ENCODE data around the gene CCDC74B. TPM values are rescaled to one million over a fixed set of nuclear protein-coding genes. Genes with fewer than 3 reads are reported as not detected.
"Not testable (repeated sequence)": the region's sequence is repeated elsewhere in the genome, so short reads cannot be mapped to it uniquely, and the experiment has no call there.

Gene CCDC74B
- total and polyA plus RNA-seq, 2 donors, result 2.9 to 7.1 TPM

DNA sequence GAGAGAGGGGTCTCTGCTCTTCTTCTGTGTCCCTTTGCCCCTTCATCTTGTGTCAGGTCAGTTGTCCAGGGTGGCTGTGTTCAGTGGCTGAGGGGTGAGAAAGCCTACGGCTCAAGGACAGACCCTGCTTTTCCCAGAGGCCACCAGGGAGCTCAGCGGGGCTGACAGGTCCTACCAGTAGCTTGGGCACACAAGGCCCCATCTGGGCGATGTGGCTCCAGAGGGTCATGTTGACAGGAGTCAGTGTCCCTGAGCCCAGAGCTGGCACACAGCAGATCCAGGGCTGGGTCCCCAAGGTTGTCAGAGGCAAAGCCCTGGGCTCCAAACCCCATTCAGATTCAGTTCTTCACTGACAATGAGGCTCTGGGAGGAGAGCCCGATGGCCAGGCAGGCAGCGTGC lies 7.8 kb downstream of the CCDC74B start:
- WGBS, result 94% methylated on average over 4 of the region's 5 CpGs
- H3K27me3 ChIP-seq (ENCODE audit: control insufficient read depth in 2 of 2, insufficient read depth in 1 of 2, low read length in 1 of 2); H3K27ac ChIP-seq (ENCODE audit: low read depth in 1 of 2, low read length in 1 of 2); H3K36me3 ChIP-seq (ENCODE audit: control insufficient read depth in 2 of 2, insufficient read depth in 2 of 2, low read length in 1 of 2); H3K9me3 ChIP-seq (ENCODE audit: control insufficient read depth in 2 of 2, insufficient read depth in 1 of 2, low read length in 1 of 2); H3K4me1 ChIP-seq (ENCODE audit: control insufficient read depth in 2 of 2, insufficient read depth in 2 of 2, low read length in 2 of 2); H3K4me3 ChIP-seq (ENCODE audit: low read length in 2 of 2); DNase-seq (ENCODE audit: low read depth in 6 of 9, low spot score in 9 of 9): not testable (repeated sequence)

DNA sequence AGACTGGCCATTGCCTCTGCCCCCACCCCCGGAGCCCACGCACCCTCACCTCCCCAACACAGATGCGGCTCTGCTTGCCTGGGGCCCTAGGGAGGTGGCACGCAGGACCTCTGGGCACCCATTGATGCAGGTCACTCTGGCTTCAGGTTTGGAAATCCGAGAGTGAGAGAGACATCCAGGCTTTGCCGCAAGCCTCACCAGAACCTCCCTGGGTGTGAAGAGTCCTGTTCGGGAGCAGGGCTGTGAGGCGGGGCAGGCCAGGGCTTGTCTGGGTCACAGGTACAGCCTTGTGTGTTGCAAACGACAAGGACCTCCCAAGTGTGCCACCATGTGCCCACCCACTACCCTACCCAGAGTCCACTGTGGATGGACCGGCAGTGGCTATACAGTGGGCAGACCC lies 8.4 kb downstream of the CCDC74B start:
- H3K36me3 ChIP-seq (ENCODE audit: control insufficient read depth in 2 of 2, insufficient read depth in 2 of 2, low read length in 1 of 2); H3K27ac ChIP-seq (ENCODE audit: low read depth in 1 of 2, low read length in 1 of 2); H3K27me3 ChIP-seq (ENCODE audit: control insufficient read depth in 2 of 2, insufficient read depth in 1 of 2, low read length in 1 of 2); DNase-seq (ENCODE audit: low read depth in 6 of 9, low spot score in 9 of 9); H3K4me3 ChIP-seq (ENCODE audit: low read length in 2 of 2); H3K9me3 ChIP-seq (ENCODE audit: control insufficient read depth in 2 of 2, insufficient read depth in 1 of 2, low read length in 1 of 2); H3K4me1 ChIP-seq (ENCODE audit: control insufficient read depth in 2 of 2, insufficient read depth in 2 of 2, low read length in 2 of 2): not testable (repeated sequence)
- 94% methylated on average over 9 of the region's 10 CpGs for WGBS

GRCh38 chr2:130135692-130136541 lies 9.0 kb downstream of the CCDC74B start:
- Histone ChIP-seq H3K4me1 (ENCODE audit: control insufficient read depth in 2 of 2, insufficient read depth in 2 of 2, low read length in 2 of 2) (no peaks in the 10 kb centered on the region), H3K27me3 (ENCODE audit: control insufficient read depth in 2 of 2, insufficient read depth in 1 of 2, low read length in 1 of 2) (no peaks in the 10 kb centered on the region), H3K4me3 (ENCODE audit: low read length in 2 of 2) (no peak overlapping the region), H3K36me3 (ENCODE audit: control insufficient read depth in 2 of 2, insufficient read depth in 2 of 2, low read length in 1 of 2) (no peaks in the 10 kb centered on the region), H3K27ac (ENCODE audit: low read depth in 1 of 2, low read length in 1 of 2) (no peak overlapping the region), H3K9me3 (ENCODE audit: control insufficient read depth in 2 of 2, insufficient read depth in 1 of 2, low read length in 1 of 2) (no peaks in the 10 kb centered on the region)
- DNase-seq (ENCODE audit: low read depth in 6 of 9, low spot score in 9 of 9), result no peak
- 94% methylated on average over 15 of the region's 15 CpGs for WGBS

GRCh38 chr2:130129120-130129829 lies 15.6 kb downstream of the CCDC74B start, which contains the start of gene POTEF:
Gene POTEF, minus strand, starts transcription at chr2:130129222. Its CDS starts 8,707 bp downstream, at chr2:130120515.
- H3K27me3 ChIP-seq (ENCODE audit: control insufficient read depth in 2 of 2, insufficient read depth in 1 of 2, low read length in 1 of 2); H3K27ac ChIP-seq (ENCODE audit: low read depth in 1 of 2, low read length in 1 of 2); H3K4me3 ChIP-seq (ENCODE audit: low read length in 2 of 2); H3K4me1 ChIP-seq (ENCODE audit: control insufficient read depth in 2 of 2, insufficient read depth in 2 of 2, low read length in 2 of 2); H3K9me3 ChIP-seq (ENCODE audit: control insufficient read depth in 2 of 2, insufficient read depth in 1 of 2, low read length in 1 of 2); DNase-seq (ENCODE audit: low read depth in 6 of 9, low spot score in 9 of 9); H3K36me3 ChIP-seq (ENCODE audit: control insufficient read depth in 2 of 2, insufficient read depth in 2 of 2, low read length in 1 of 2): not testable (repeated sequence)
- 97% methylated on average over 19 of the region's 29 CpGs for WGBS

DNA sequence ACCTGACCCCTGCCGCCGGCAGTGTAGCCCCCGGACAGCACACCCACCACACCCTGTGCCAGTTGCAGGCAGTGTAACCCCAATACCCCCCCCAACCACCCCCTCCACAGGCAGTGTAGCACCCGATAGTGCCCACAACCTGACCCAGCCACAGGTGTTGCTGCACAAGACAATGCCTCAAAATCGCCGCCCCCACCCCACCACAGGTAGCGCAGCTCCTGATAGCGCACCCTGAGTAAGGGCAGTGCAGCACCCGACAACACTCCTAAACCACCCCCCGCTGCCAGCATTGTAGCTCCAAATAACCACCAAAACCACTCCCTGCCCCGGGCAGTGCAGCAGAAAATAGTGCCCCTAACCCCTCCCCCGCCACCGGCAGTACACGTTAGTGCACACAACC lies 16.4 kb downstream of the CCDC74B start:
- DNase-seq (ENCODE audit: low read depth in 6 of 9, low spot score in 9 of 9); H3K27me3 ChIP-seq (ENCODE audit: control insufficient read depth in 2 of 2, insufficient read depth in 1 of 2, low read length in 1 of 2); H3K9me3 ChIP-seq (ENCODE audit: control insufficient read depth in 2 of 2, insufficient read depth in 1 of 2, low read length in 1 of 2); H3K36me3 ChIP-seq (ENCODE audit: control insufficient read depth in 2 of 2, insufficient read depth in 2 of 2, low read length in 1 of 2); H3K4me3 ChIP-seq (ENCODE audit: low read length in 2 of 2); H3K4me1 ChIP-seq (ENCODE audit: control insufficient read depth in 2 of 2, insufficient read depth in 2 of 2, low read length in 2 of 2); H3K27ac ChIP-seq (ENCODE audit: low read depth in 1 of 2, low read length in 1 of 2): not testable (repeated sequence)
- 95% methylated on average over 14 of the region's 14 CpGs for WGBS

DNA sequence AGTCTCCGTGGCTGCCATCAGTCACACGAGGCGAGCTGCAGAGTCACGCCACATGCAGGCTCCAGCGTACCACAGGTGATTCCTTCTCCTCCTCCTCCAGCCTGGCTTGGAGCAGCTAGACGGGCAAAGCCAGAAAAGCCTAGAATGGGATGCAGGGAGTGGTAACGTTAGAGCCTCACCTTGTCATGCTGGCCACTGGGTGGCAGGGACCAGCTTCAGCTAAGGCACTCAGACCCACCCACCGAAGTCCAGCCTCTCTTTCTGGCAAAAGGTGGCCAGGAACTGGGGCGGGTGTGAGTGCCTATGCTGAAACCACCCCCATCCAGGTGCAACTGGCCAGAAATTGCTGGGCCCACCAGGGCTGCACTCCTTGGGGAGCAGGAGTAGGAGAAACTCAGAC lies 17.2 kb downstream of the CCDC74B start:
- not testable (repeated sequence) for H3K9me3 ChIP-seq (ENCODE audit: control insufficient read depth in 2 of 2, insufficient read depth in 1 of 2, low read length in 1 of 2); H3K27ac ChIP-seq (ENCODE audit: low read depth in 1 of 2, low read length in 1 of 2); H3K4me1 ChIP-seq (ENCODE audit: control insufficient read depth in 2 of 2, insufficient read depth in 2 of 2, low read length in 2 of 2); H3K27me3 ChIP-seq (ENCODE audit: control insufficient read depth in 2 of 2, insufficient read depth in 1 of 2, low read length in 1 of 2); DNase-seq (ENCODE audit: low read depth in 6 of 9, low spot score in 9 of 9); H3K4me3 ChIP-seq (ENCODE audit: low read length in 2 of 2); H3K36me3 ChIP-seq (ENCODE audit: control insufficient read depth in 2 of 2, insufficient read depth in 2 of 2, low read length in 1 of 2)
- WGBS, result 88% methylated on average over 3 of the region's 9 CpGs

GRCh38 chr2:130120924-130121323 lies 24.0 kb downstream of the CCDC74B start:
- not testable (repeated sequence) for H3K4me1 ChIP-seq (ENCODE audit: control insufficient read depth in 2 of 2, insufficient read depth in 2 of 2, low read length in 2 of 2); DNase-seq (ENCODE audit: low read depth in 6 of 9, low spot score in 9 of 9); H3K36me3 ChIP-seq (ENCODE audit: control insufficient read depth in 2 of 2, insufficient read depth in 2 of 2, low read length in 1 of 2); H3K27ac ChIP-seq (ENCODE audit: low read depth in 1 of 2, low read length in 1 of 2); H3K27me3 ChIP-seq (ENCODE audit: control insufficient read depth in 2 of 2, insufficient read depth in 1 of 2, low read length in 1 of 2); H3K9me3 ChIP-seq (ENCODE audit: control insufficient read depth in 2 of 2, insufficient read depth in 1 of 2, low read length in 1 of 2); H3K4me3 ChIP-seq (ENCODE audit: low read length in 2 of 2)
- 94% methylated on average over 37 of the region's 45 CpGs for WGBS

GRCh38 chr2:130102597-130103363 lies 42.1 kb downstream of the CCDC74B start:
- not testable (repeated sequence) for H3K4me3 ChIP-seq (ENCODE audit: low read length in 2 of 2); DNase-seq (ENCODE audit: low read depth in 6 of 9, low spot score in 9 of 9); H3K27ac ChIP-seq (ENCODE audit: low read depth in 1 of 2, low read length in 1 of 2); H3K36me3 ChIP-seq (ENCODE audit: control insufficient read depth in 2 of 2, insufficient read depth in 2 of 2, low read length in 1 of 2); H3K9me3 ChIP-seq (ENCODE audit: control insufficient read depth in 2 of 2, insufficient read depth in 1 of 2, low read length in 1 of 2); H3K27me3 ChIP-seq (ENCODE audit: control insufficient read depth in 2 of 2, insufficient read depth in 1 of 2, low read length in 1 of 2); H3K4me1 ChIP-seq (ENCODE audit: control insufficient read depth in 2 of 2, insufficient read depth in 2 of 2, low read length in 2 of 2)
- WGBS, result 79% methylated on average over 6 of the region's 8 CpGs

Data from thymus (tissue), 11 donors.